B cell (primary cell): Measurements from ENCODE around the gene COX6B2. TPM values are rescaled to one million over a fixed set of nuclear protein-coding genes. Genes with fewer than 3 reads are reported as not detected.

Source experiments
- ATAC-seq: fragments of 200-7000 bp; cut with Tn5 transposase; one replicate; pipeline ENCODE4 v1.10.0; 2021; ENCODE audit warnings: low read depth, mild to moderate bottlenecking, moderate number of reproducible peaks, moderate library complexity
- CTCF ChIA-PET: fragments of 350-600 bp; sonication (Branson Sonifier 250); formaldehyde crosslinking; loops from one replicate; lab custom pipeline; 2021; ENCODE audit warnings: antibody characterized with exemption, inconsistent platforms; lab: Charles Lee
- POLR2A ChIA-PET: fragments of 350-600 bp; sonication (Branson Sonifier 250); formaldehyde crosslinking; loops from one replicate; lab custom pipeline; 2021; ENCODE audit warnings: antibody characterized with exemption; lab: Charles Lee
- DNase-seq: peaks from one replicate; pipeline ENCODE4 v3.0.0; 2013
- H2AFZ ChIP-seq: 2 replicates; pipeline ENCODE4 v1.6.1; 2012; ENCODE audit warnings: mild to moderate bottlenecking, low read depth, low read length; ENCODE audit not compliant: insufficient read depth, poor library complexity, severe bottlenecking
- H3K27ac ChIP-seq, 2 donors: 1 replicate in 1 of 2; 2 replicates in 1 of 2; pipeline ENCODE4 v1.5.1; 2012 to 2013; ENCODE audit warnings: low read length in 2 of 2, mild to moderate bottlenecking in 2 of 2, moderate library complexity in 1 of 2
- H3K27me3 ChIP-seq, 4 experiments: fragments of 200-600 bp in 1 of 4; sonication (generic) in 1 of 4; replicated peaks in 1 of 4; 1 replicate in 2 of 4; 2 replicates in 2 of 4; pipeline versions ENCODE4 v1.6.1 to v1.7.0; 2013 to 2016; ENCODE audit warnings: low read length in 3 of 4, mild to moderate bottlenecking in 2 of 4, mixed read lengths in 1 of 4, moderate library complexity in 1 of 4; ENCODE audit not compliant: insufficient read depth in 4 of 4, control insufficient read depth in 3 of 4; ENCODE audit errors: control extremely low read depth in 1 of 4
- H3K36me3 ChIP-seq, 2 experiments: replicated peaks in 1 of 2; 1 replicate in 1 of 2; 2 replicates in 1 of 2; pipeline versions ENCODE4 v1.6.1 to v1.7.1; 2013; ENCODE audit warnings: low read length in 1 of 2; ENCODE audit not compliant: insufficient read depth in 2 of 2, control insufficient read depth in 1 of 2; ENCODE audit errors: control extremely low read depth in 1 of 2, extremely low read depth in 1 of 2
- H3K4me1 ChIP-seq, 2 donors: fragments of 200-600 bp in 1 of 2; sonication (generic) in 1 of 2; 1 replicate in 1 of 2; 2 replicates in 1 of 2; pipeline versions ENCODE4 v1.5.1 to v1.6.1; 2013 to 2017; ENCODE audit warnings: low read length in 2 of 2; ENCODE audit not compliant: control insufficient read depth in 2 of 2, insufficient read depth in 2 of 2
- H3K4me2 ChIP-seq: replicated peaks from 2 replicates; pipeline ENCODE3; 2012; ENCODE audit warnings: mild to moderate bottlenecking, low read depth, low read length; ENCODE audit not compliant: poor library complexity, severe bottlenecking
- H3K4me3 ChIP-seq, 5 experiments: fragments of 200-600 bp in 1 of 5; sonication (generic) in 1 of 5; 1 replicate in 3 of 5; 2 replicates in 2 of 5; pipeline versions ENCODE4 v1.5.1 to v1.7.0; 2011 to 2016; ENCODE audit warnings: low read length in 4 of 5, mild to moderate bottlenecking in 4 of 5, low read depth in 2 of 5, control low read depth in 1 of 5, moderate library complexity in 1 of 5; ENCODE audit not compliant: insufficient read depth in 1 of 5; ENCODE audit errors: control extremely low read depth in 1 of 5, extremely low read depth in 1 of 5
- H3K79me2 ChIP-seq: fragments of 200-600 bp; sonication (generic); one replicate; pipeline ENCODE4 v1.6.0; 2016; ENCODE audit warnings: low read length; ENCODE audit not compliant: control insufficient read depth, insufficient read depth
- H3K9ac ChIP-seq: fragments of 200-600 bp; sonication (generic); 2 replicates; pipeline ENCODE4 v1.6.1; 2017; ENCODE audit warnings: mild to moderate bottlenecking, low read length, moderate library complexity
- H3K9me3 ChIP-seq, 3 donors: one replicate each; pipeline versions ENCODE4 v1.6.1 to v1.7.1; 2013; ENCODE audit warnings: low read length in 2 of 3; ENCODE audit not compliant: control insufficient read depth in 2 of 3, insufficient read depth in 1 of 3; ENCODE audit errors: control extremely low read depth in 1 of 3
- H4K20me1 ChIP-seq: 2 replicates; pipeline ENCODE4 v1.6.0; 2012; ENCODE audit warnings: mild to moderate bottlenecking, low read length; ENCODE audit not compliant: insufficient read depth, control insufficient read depth, poor library complexity, severe bottlenecking
- H3K27ac Mint-ChIP-seq: one replicate; pipeline ENCODE4 v1.8.0; 2021; ENCODE audit warnings: mixed read lengths
- H3K27me3 Mint-ChIP-seq: one replicate; pipeline ENCODE4 v1.8.0; 2021; ENCODE audit warnings: mixed read lengths
- H3K4me1 Mint-ChIP-seq: one replicate; pipeline ENCODE4 v1.8.0; 2021; ENCODE audit warnings: mixed read lengths
- H3K4me3 Mint-ChIP-seq: one replicate; pipeline ENCODE4 v1.8.0; 2021; ENCODE audit warnings: mixed read lengths
- H3K9me3 Mint-ChIP-seq: one replicate; pipeline ENCODE4 v1.8.0; 2022; ENCODE audit warnings: mixed read lengths; ENCODE audit not compliant: insufficient read depth
- EZH2 ChIP-seq: IDR thresholded peaks from 2 replicates; pipeline ENCODE4 v1.6.1; 2012; ENCODE audit warnings: borderline replicate concordance, low read depth, mild to moderate bottlenecking, moderate library complexity, low read length; ENCODE audit not compliant: insufficient read depth, poor library complexity, severe bottlenecking
- WGBS: methylation state at CpG from one replicate; pipeline ENCODE4 v1.1.5; 2013; ENCODE audit warnings: missing lambda C conversion rate; ENCODE audit not compliant: insufficient coverage; 5-methylcytosine and 5-hydroxymethylcytosine counted together
- intact Hi-C: fragments of 100-400 bp; cut with micrococcal nuclease; formaldehyde crosslinking; loops from one replicate; pipeline ENCODE4 v1.10.0; 2022
- polyA plus RNA-seq: library from polyadenylated mRNA; depleted of rRNA; stranded (reverse); fragments of >200 nt; gene quantifications from 2 replicates; pipeline ENCODE4 v1.2.3, GENCODE V29; 2012
- total RNA-seq, 2 donors: library from RNA; stranded (reverse); fragments of 120-200 nt in 1 of 2; gene quantifications; 1 replicate in 1 of 2; 2 replicates in 1 of 2; pipeline versions ENCODE4 v1.2.3 to v1.2.4, GENCODE V29; 2013 to 2022
- TF ChIP-seq, protein P1 (sequence below): fragments of 200-600 bp; IDR thresholded peaks from one replicate; pipeline ENCODE4 v1.8.0; 2022; ENCODE audit warnings: antibody characterized with exemption, mild to moderate bottlenecking

Gene COX6B2
- total and polyA plus RNA-seq, 2 donors (not counting 1 experiment from before 2014, with no cell fraction given), result not detected

DNA sequence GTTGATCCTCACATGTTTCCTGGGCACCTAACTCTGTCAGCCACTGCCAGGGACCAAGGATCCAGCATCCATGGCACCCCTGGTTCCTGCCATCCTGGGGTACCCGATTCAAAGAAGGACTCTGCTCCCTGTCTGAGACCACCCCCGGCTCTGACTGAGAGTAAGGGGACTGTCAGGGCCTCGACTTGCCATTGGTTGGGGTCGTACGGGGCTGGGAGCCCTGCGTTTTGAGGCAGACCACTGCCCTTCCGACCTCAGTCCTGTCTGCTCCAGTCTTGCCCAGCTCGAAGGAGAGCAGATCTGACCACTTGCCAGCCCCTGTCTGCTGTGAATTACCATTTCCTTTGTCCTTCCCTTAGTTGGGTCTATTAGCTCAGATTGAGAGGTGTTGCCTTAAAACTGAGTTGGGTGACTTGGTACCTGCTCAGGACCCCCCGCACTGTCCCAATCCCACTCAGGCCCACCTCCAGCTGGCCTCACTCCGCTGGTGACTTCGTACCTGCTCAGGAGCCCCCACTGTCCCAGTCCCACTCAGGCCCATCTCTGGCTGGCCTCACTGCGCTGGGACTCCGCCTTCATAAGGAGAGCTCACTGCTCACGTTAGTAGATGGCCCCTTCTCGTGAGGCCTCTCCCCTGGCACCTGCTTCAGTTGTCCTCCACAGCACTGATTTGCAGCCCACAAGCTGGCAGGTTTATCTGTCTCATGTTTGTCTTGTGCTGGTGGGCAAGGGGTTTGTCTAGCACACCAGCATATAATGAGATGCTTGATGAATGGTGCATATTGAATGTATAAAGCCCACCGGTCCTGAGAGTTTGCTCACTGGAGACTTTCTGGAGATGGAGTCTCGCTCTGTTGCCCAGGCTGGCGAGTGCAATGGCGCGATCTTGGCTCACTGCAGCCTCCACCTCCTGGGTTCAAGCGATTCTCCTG lies 35.1 kb upstream of the COX6B2 start:
- intact Hi-C loops, result no loop called here
- no peaks in the 10 kb centered on the region for H3K9me3 ChIP-seq
- H3K9ac ChIP-seq, result no peak overlapping the region
- peaks cover 35% of the 10 kb centered on the region for H3K79me2 ChIP-seq
- H2AFZ ChIP-seq, result no peak overlapping the region
- no peak overlapping the region for H3K4me2 ChIP-seq
- no peak overlapping the region for H3K27ac ChIP-seq
- H3K4me1 Mint-ChIP-seq, result peaks cover 54% of the 10 kb centered on the region
- no peak overlapping the region for H3K4me3 ChIP-seq
- H3K4me1 ChIP-seq, result peaks cover 30 to 42% of the 10 kb centered on the region in 2 donors
- 92% methylated on average over 19 of the region's 21 CpGs for WGBS
- DNase-seq (no peak), ATAC-seq (no peak)
- H3K27me3 Mint-ChIP-seq, result no peaks in the 10 kb centered on the region
- peak overlapping the region; percentile 41 for H3K4me3 Mint-ChIP-seq
- H3K36me3 ChIP-seq, result peaks cover 3 to 48% of the 10 kb centered on the region in 2 experiments
- H3K27ac Mint-ChIP-seq, result peak overlapping the region; percentile 41
- TF ChIP-seq EZH2, result no peak
- TF ChIP-seq, protein P1, sequence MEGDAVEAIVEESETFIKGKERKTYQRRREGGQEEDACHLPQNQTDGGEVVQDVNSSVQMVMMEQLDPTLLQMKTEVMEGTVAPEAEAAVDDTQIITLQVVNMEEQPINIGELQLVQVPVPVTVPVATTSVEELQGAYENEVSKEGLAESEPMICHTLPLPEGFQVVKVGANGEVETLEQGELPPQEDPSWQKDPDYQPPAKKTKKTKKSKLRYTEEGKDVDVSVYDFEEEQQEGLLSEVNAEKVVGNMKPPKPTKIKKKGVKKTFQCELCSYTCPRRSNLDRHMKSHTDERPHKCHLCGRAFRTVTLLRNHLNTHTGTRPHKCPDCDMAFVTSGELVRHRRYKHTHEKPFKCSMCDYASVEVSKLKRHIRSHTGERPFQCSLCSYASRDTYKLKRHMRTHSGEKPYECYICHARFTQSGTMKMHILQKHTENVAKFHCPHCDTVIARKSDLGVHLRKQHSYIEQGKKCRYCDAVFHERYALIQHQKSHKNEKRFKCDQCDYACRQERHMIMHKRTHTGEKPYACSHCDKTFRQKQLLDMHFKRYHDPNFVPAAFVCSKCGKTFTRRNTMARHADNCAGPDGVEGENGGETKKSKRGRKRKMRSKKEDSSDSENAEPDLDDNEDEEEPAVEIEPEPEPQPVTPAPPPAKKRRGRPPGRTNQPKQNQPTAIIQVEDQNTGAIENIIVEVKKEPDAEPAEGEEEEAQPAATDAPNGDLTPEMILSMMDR, result no peak
- CTCF ChIA-PET, result interaction anchor here (1.1 to 2.3 kb wide), 4 partner anchors 13 to 114 kb away, joined by 4 to 6 read pairs (median 4); no protein-coding TSS in a partner anchor
- H3K27me3 ChIP-seq, result no peaks in the 10 kb centered on the region
- H3K9me3 Mint-ChIP-seq, result no peaks in the 10 kb centered on the region
- POLR2A ChIA-PET, result interaction anchor here (0.6 to 1.3 kb wide), 3 partner anchors 9 to 245 kb away, joined by 3 to 8 read pairs (median 3); partner anchors contain the start of gene UBE2S
- H4K20me1 ChIP-seq, result peaks cover 64% of the 10 kb centered on the region
